ENCODE data around the gene CDKN2AIPNL.

The CDKN2AIPNL gene

DNA sequence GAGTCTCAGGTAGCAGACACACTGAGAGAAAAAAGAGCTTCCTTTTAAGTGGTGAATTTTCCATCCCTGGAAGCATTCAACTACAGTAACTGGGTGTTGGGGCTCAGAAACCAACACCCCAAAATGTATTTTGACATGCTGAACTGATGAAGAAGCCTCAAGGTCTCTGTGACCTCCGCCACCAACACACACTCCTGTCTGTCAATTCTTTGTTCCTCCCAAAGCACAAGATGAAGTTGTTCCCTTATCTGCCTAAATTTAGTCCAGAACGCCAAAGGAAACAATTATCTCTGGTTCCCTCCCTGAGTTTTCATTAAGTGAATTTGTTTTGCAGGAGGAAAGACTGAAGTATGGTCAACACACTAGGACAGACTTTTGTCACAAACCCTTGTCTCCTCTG lies 1.4 kb upstream of the CDKN2AIPNL start:
- Histone ChIP-seq H3K9ac (no peak overlapping the region), H4K20me1 (peaks cover 0 to 12% (median 0%) of the 10 kb centered on the region in 11 experiments; a peak in 3 of 22 replicates), H3K36me3 (peaks cover 0 to 22% (median 8%) of the 10 kb centered on the region in 11 experiments; a peak in 14 of 22 replicates), H3K4me1 (peaks cover 16 to 33% (median 22%) of the 10 kb centered on the region in 10 experiments), H3K4me2 (peak overlapping the region in 1 of 11 experiments; percentile 86; a peak in 1 of 22 replicates), H3K27me3 (no peaks in the 10 kb centered on the region), H3K4me3 (no peak overlapping the region), H3K27ac (no peak overlapping the region), H3K9me3 (replicated peaks in 1 of 11) (no peaks in the 10 kb centered on the region)
- no peak for TF ChIP-seq Cebpa-rat (IDR thresholded peaks at IDR 0.05)

DNA sequence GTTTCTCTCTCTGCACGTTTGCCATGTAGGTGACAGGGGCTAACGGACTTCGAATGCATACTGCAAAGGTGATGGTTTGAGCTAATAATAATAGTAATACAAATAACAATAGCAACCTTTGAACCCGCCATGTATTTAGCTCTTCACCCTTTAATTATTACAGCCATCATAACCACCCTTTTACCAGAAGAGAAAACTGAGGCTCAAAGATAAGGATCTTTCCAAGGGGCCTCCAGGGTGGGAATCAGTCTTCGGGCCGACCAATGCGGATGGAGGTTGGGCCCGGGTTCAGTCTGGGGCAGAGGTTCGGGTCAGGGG lies 494 bp downstream of the CDKN2AIPNL start:
- H3K27me3 ChIP-seq: no peaks in the 10 kb centered on the region
- peak overlapping the region; percentile 74 to 95 (median 86) for H3K4me3 ChIP-seq
- no peak for TF ChIP-seq Cebpa-rat (IDR thresholded peaks at IDR 0.05)
- peaks cover 0 to 12% (median 0%) of the 10 kb centered on the region in 11 experiments; a peak in 4 of 22 replicates for H4K20me1 ChIP-seq
- H3K9ac ChIP-seq: peak overlapping the region; percentile 80 to 91 (median 87)
- peak overlapping the region; percentile 49 to 88 (median 82); a peak in 21 of 22 replicates for H3K27ac ChIP-seq
- H3K9me3 ChIP-seq (replicated peaks in 1 of 11): no peaks in the 10 kb centered on the region
- H3K4me2 ChIP-seq: peak overlapping the region; percentile 87 to 97 (median 94)
- H3K36me3 ChIP-seq: peaks cover 13 to 40% (median 19%) of the 10 kb centered on the region in 11 experiments
- peaks cover 16 to 33% (median 22%) of the 10 kb centered on the region in 10 experiments for H3K4me1 ChIP-seq

DNA sequence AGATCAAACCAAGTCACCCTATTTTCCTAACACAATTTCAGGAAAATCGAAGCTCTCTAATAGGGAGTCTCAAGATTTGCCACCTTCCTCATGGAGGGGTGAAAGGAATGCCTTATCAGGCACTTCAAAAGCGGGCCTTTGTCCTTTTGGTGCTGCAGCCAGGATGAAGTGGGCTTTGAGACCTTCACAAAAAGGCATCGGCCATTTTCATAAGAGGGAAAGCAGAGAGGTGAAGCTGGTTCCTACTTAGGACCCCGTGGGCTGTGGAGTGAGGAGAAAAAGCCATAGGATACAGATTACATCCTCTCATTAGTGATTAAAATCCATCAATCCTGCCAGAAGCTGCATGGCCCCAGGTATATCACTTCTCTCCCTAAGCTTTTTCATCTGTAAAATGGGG lies 859 bp downstream of the CDKN2AIPNL start:
- Histone ChIP-seq H3K4me1 (peaks cover 16 to 33% (median 22%) of the 10 kb centered on the region in 10 experiments), H3K27ac (peak overlapping the region in 8 of 11 experiments; percentile 76 to 88 (median 84); a peak in 11 of 22 replicates), H3K36me3 (peaks cover 13 to 43% (median 23%) of the 10 kb centered on the region in 11 experiments), H4K20me1 (peaks cover 0 to 12% (median 0%) of the 10 kb centered on the region in 11 experiments; a peak in 4 of 22 replicates), H3K4me2 (peak overlapping the region; percentile 87 to 97 (median 94)), H3K4me3 (peak overlapping the region; percentile 74 to 95 (median 86)), H3K9me3 (replicated peaks in 1 of 11) (no peaks in the 10 kb centered on the region), H3K27me3 (no peaks in the 10 kb centered on the region), H3K9ac (peak overlapping the region; percentile 80 to 91 (median 87))
- TF ChIP-seq Cebpa-rat (IDR thresholded peaks at IDR 0.05): no peak

DNA sequence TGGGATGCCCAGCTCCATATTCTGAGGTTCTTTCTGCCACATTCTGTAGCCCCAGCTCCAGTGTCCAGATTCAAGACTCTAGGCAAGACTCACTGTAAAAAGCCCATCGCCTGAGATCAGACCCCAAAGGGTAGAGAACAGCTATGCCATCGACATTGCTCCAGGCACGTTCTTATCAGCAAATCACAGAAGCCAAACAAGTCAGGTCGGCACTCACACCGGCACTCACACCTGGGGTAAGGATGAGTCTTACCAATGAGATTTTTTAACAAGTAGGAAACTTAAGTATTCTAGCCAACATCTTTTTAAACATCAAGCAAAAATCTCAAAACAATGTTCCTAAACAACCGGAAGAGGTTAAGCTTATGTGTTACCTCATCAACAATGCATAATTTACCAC lies 2.4 kb downstream of the CDKN2AIPNL start:
- no peak overlapping the region for H3K4me3 ChIP-seq
- H3K4me2 ChIP-seq: peak overlapping the region in 2 of 11 experiments; percentile 87 to 93; a peak in 2 of 22 replicates
- H3K4me1 ChIP-seq: peaks cover 16 to 33% (median 22%) of the 10 kb centered on the region in 10 experiments
- peaks cover 0 to 12% (median 0%) of the 10 kb centered on the region in 11 experiments; a peak in 4 of 22 replicates for H4K20me1 ChIP-seq
- H3K9ac ChIP-seq: peak overlapping the region in 1 of 11 experiments; percentile 33; a peak in 1 of 22 replicates
- H3K36me3 ChIP-seq: peaks cover 19 to 55% (median 33%) of the 10 kb centered on the region in 11 experiments
- TF ChIP-seq Cebpa-rat (IDR thresholded peaks at IDR 0.05): no peak
- H3K27ac ChIP-seq: no peak overlapping the region
- H3K9me3 ChIP-seq (replicated peaks in 1 of 11): no peaks in the 10 kb centered on the region
- H3K27me3 ChIP-seq: no peaks in the 10 kb centered on the region

DNA sequence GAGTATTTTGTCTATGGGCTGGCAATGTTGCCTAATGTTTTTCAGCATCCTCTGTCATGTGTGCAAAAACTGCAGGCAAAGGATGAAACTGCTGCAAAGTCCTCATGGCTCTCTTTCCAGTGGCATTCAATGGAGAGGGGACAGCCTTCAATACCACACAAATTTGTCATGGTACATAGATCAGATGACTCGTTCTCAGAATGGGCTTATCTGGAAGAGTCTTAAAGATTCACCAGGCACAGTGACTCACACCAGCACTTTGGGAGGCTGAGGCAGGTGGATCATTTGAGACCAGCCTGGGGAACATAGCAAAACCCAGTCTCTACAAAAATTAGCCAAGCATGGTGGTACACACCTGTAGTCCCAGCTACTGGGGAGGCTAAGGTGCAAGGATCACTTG lies 5.3 kb downstream of the CDKN2AIPNL start:
- peaks cover 13 to 23% (median 17%) of the 10 kb centered on the region in 10 experiments for H3K4me1 ChIP-seq
- peaks cover 33 to 70% (median 48%) of the 10 kb centered on the region in 11 experiments for H3K36me3 ChIP-seq
- peaks cover 0 to 12% (median 0%) of the 10 kb centered on the region in 11 experiments; a peak in 5 of 22 replicates for H4K20me1 ChIP-seq
- no peak overlapping the region for H3K4me2 ChIP-seq
- TF ChIP-seq Cebpa-rat (IDR thresholded peaks at IDR 0.05): no peak
- no peak overlapping the region for H3K4me3 ChIP-seq
- H3K27ac ChIP-seq: no peak overlapping the region
- no peaks in the 10 kb centered on the region for H3K27me3 ChIP-seq
- H3K9me3 ChIP-seq (replicated peaks in 1 of 11): no peaks in the 10 kb centered on the region
- no peak overlapping the region for H3K9ac ChIP-seq

DNA sequence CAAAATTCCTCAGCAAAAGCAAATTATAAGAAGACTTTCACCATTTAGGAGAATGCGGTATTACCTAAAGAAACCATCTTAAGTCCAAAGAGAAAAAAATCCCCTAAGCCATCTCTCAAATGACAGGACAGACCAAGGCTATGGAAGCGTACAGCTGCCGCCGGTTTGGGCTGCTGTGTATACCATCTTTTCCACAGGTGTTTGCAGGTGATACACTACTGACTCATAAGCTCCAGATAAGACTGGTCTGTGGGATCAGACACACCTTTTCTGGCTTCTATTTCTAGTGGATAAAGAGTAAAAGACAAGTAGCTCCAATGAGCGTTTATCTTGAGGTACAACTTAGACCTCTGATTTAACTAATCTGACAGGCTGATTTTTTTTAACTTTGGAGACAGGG lies 7.7 kb downstream of the CDKN2AIPNL start:
- no peak overlapping the region for H3K9ac ChIP-seq

DNA sequence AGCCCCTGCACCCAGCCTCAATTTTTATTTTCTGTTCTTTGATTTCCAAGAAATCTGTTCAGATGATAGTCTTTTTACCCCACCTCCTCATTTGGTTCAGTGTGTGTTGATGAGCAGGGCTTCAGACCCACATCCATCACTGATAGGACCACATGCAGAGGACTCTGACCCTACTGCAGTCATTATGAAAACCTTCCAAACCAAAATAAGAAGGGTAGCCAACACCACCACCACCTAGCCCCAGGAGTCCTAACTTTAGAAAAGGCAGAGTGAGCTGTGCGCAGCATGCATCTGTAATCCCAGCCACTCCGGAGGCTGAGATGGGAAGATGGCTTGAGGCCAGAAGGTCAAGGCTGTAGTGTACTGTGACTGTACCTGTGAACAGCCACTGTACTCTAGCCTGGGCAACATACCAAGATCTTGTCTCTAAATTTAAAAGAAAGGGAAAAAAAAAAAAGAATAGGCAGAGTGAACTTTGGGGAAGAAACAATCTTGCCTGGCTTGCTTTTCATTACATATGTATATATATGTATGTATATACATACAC lies 13.0 kb downstream of the CDKN2AIPNL start:
- no peak overlapping the region for H3K9ac ChIP-seq
- H3K4me1 ChIP-seq: no peaks in the 10 kb centered on the region
- H4K20me1 ChIP-seq: peaks cover 0 to 56% (median 0%) of the 10 kb centered on the region in 11 experiments; a peak in 5 of 22 replicates
- no peaks in the 10 kb centered on the region for H3K27me3 ChIP-seq
- H3K27ac ChIP-seq: no peak overlapping the region
- peaks cover 69 to 87% (median 76%) of the 10 kb centered on the region in 11 experiments for H3K36me3 ChIP-seq
- no peak overlapping the region for H3K4me3 ChIP-seq
- H3K4me2 ChIP-seq: no peak overlapping the region
- no peak for TF ChIP-seq Cebpa-rat (IDR thresholded peaks at IDR 0.05)
- no peaks in the 10 kb centered on the region for H3K9me3 ChIP-seq (replicated peaks in 1 of 11)

More for the DNA sequence above, 7.7 kb downstream of the CDKN2AIPNL start:
- Histone ChIP-seq H3K27me3 (no peaks in the 10 kb centered on the region), H3K27ac (no peak overlapping the region), H3K4me3 (no peak overlapping the region), H3K4me2 (no peak overlapping the region), H3K36me3 (peaks cover 40 to 79% (median 52%) of the 10 kb centered on the region in 11 experiments), H4K20me1 (peaks cover 0 to 7% (median 0%) of the 10 kb centered on the region in 11 experiments; a peak in 3 of 22 replicates), H3K9me3 (replicated peaks in 1 of 11) (no peaks in the 10 kb centered on the region), H3K4me1 (no peaks in the 10 kb centered on the region; a peak in 1 of 20 replicates)
- TF ChIP-seq Cebpa-rat (IDR thresholded peaks at IDR 0.05): no peak

DNA sequence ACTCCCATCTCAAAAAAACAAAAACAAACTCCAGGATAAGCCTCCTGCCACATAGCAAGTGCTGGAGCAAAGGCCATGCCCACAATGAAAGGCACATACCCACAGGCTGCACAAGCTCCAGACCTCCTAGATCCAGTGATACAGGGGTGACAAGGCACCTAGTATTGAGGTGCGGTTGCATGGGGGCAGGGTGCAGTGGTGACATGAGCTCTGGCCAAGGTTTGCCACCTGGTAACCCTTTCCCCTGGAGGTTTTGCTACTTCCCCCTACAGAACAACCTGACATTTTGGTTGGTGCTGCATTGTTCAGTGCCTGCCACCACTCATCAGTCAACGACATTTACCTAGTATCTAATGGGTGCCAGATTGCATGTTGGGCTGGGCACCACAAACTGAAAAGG lies 14.5 kb downstream of the CDKN2AIPNL start:
- Histone ChIP-seq H3K27ac (no peak overlapping the region), H4K20me1 (peaks cover 0 to 71% (median 0%) of the 10 kb centered on the region in 11 experiments; a peak in 8 of 22 replicates), H3K4me3 (no peak overlapping the region), H3K36me3 (peaks cover 81 to 96% (median 86%) of the 10 kb centered on the region in 11 experiments), H3K4me1 (no peaks in the 10 kb centered on the region), H3K27me3 (no peaks in the 10 kb centered on the region), H3K9ac (no peak overlapping the region), H3K9me3 (replicated peaks in 1 of 11) (no peaks in the 10 kb centered on the region), H3K4me2 (no peak overlapping the region)
- no peak for TF ChIP-seq Cebpa-rat (IDR thresholded peaks at IDR 0.05)

DNA sequence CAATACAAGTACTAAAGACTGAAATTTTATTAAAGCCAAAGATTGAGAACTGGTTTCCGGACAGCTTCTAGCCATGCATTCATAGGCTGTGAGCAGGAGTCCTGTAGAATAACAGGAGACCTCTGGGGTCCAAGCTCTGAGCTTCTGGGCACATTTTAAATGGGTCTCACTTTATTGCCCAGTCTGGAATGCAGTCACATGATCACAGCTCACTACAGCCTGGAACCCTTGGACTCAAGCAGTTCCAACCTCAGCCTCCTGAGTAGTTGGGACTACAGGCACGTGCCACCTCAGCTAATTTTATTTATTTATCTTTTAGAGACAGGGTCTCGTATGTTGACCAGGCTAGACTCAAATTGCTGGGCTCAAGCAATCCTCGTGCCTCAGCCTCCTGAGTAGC lies 15.4 kb downstream of the CDKN2AIPNL start:
- H3K27me3 ChIP-seq: no peaks in the 10 kb centered on the region
- no peaks in the 10 kb centered on the region for H3K4me1 ChIP-seq
- peaks cover 0 to 80% (median 7%) of the 10 kb centered on the region in 11 experiments; a peak in 10 of 22 replicates for H4K20me1 ChIP-seq
- no peak overlapping the region for H3K9ac ChIP-seq
- H3K4me3 ChIP-seq: no peak overlapping the region
- peaks cover 81 to 96% (median 86%) of the 10 kb centered on the region in 11 experiments for H3K36me3 ChIP-seq
- no peak overlapping the region for H3K27ac ChIP-seq
- no peak for TF ChIP-seq Cebpa-rat (IDR thresholded peaks at IDR 0.05)
- H3K9me3 ChIP-seq (replicated peaks in 1 of 11): no peaks in the 10 kb centered on the region
- H3K4me2 ChIP-seq: no peak overlapping the region
